IMR-90 (cell line): ENCODE measurements around the gene CARNS1. TPM values are rescaled to one million over a fixed set of nuclear protein-coding genes. Genes with fewer than 3 reads are reported as not detected.

Experiments used
- ATAC-seq: fragments of 200-7000 bp; cut with Tn5 transposase; 2 replicates; pipeline ENCODE4 v1.9.1; 2020; ENCODE audit warnings: low read depth, mild to moderate bottlenecking, moderate library complexity
- BruUV-seq: library from RNA; stranded (reverse); fragments of 400-500 nt; replicated peaks from 2 replicates; lab custom pipeline; 2021; lab: Mats Ljungman, UMichigan
- CTCF ChIA-PET: fragments of 300-600 bp; formaldehyde crosslinking; extraction: SDS; loops from one replicate; lab custom pipeline; 2021; ENCODE audit warnings: antibody characterized with exemption; lab: Yijun Ruan, JAX
- POLR2A ChIA-PET: fragments of 300-600 bp; sonication (Branson Sonifier 250); formaldehyde crosslinking; loops from one replicate; lab custom pipeline; 2022; ENCODE audit warnings: antibody characterized with exemption; ENCODE audit not compliant: unreplicated experiment; lab: Charles Lee
- DNase-seq: peaks from one replicate; pipeline ENCODE4 v3.0.0; 2013
- H2AFZ ChIP-seq: replicated peaks from 2 replicates; pipeline ENCODE3; 2013; ENCODE audit warnings: low read length, mild to moderate bottlenecking; ENCODE audit not compliant: poor library complexity
- H2AK5ac ChIP-seq: 2 replicates; pipeline ENCODE4 v1.6.1; 2013; ENCODE audit warnings: low read depth, low read length, inconsistent platforms
- H2AK9ac ChIP-seq: replicated peaks from 2 replicates; pipeline ENCODE3; 2013; ENCODE audit warnings: mild to moderate bottlenecking, low read depth, low read length, moderate library complexity; ENCODE audit not compliant: poor library complexity
- H2BK120ac ChIP-seq: 2 replicates; pipeline ENCODE4 v1.6.1; 2013; ENCODE audit warnings: low read depth, low read length, inconsistent platforms
- H2BK15ac ChIP-seq: 3 replicates; pipeline ENCODE4 v1.6.1; 2013; ENCODE audit warnings: low read depth, low read length, inconsistent platforms
- H2BK20ac ChIP-seq: 2 replicates; pipeline ENCODE4 v1.6.1; 2013; ENCODE audit warnings: low read depth, mild to moderate bottlenecking, inconsistent platforms, low read length, moderate library complexity
- H2BK5ac ChIP-seq: 2 replicates; pipeline ENCODE4 v1.6.1; 2013; ENCODE audit warnings: mild to moderate bottlenecking, low read depth, low read length, inconsistent platforms; ENCODE audit not compliant: poor library complexity, severe bottlenecking
- H3K14ac ChIP-seq: replicated peaks from 2 replicates; pipeline ENCODE4 v1.6.1; 2013; ENCODE audit warnings: low read depth, low read length, inconsistent platforms
- H3K18ac ChIP-seq: 2 replicates; pipeline ENCODE4 v1.6.1; 2013; ENCODE audit warnings: low read depth, low read length, control low read depth
- H3K23ac ChIP-seq: 2 replicates; pipeline ENCODE4 v1.6.1; 2013; ENCODE audit warnings: low read depth, low read length, inconsistent platforms
- H3K27ac ChIP-seq: 2 replicates; pipeline ENCODE4 v1.5.1; 2013; ENCODE audit warnings: mild to moderate bottlenecking, control low read depth, low read length; ENCODE audit not compliant: insufficient read depth
- H3K27me3 ChIP-seq: 2 replicates; pipeline ENCODE4 v1.6.1; 2013; ENCODE audit warnings: low read length; ENCODE audit not compliant: control insufficient read depth, insufficient read depth
- H3K36me3 ChIP-seq: 2 replicates; pipeline ENCODE4 v1.6.1; 2013; ENCODE audit warnings: low read length, mixed read lengths; ENCODE audit not compliant: control insufficient read depth, insufficient read depth
- H3K4ac ChIP-seq: 2 replicates; pipeline ENCODE4 v1.6.1; 2013; ENCODE audit warnings: low read depth, low read length, inconsistent platforms
- H3K4me1 ChIP-seq: 2 replicates; pipeline ENCODE4 v1.6.1; 2013; ENCODE audit warnings: low read length, mixed read lengths; ENCODE audit not compliant: control insufficient read depth, insufficient read depth
- H3K4me2 ChIP-seq: 2 replicates; pipeline ENCODE4 v1.6.1; 2013; ENCODE audit warnings: low read depth, mild to moderate bottlenecking, control low read depth, low read length, moderate library complexity
- H3K4me3 ChIP-seq: 2 replicates; pipeline ENCODE4 v1.5.1; 2013; ENCODE audit warnings: low read depth, mild to moderate bottlenecking, control low read depth, low read length, moderate library complexity; ENCODE audit not compliant: insufficient read depth
- H3K56ac ChIP-seq: 2 replicates; pipeline ENCODE4 v1.6.1; 2013; ENCODE audit warnings: low read length, inconsistent platforms; ENCODE audit not compliant: insufficient read depth; ENCODE audit errors: extremely low read depth
- H3K79me1 ChIP-seq, 2 experiments: 2 replicates each; pipeline ENCODE4 v1.6.1; 2013; ENCODE audit warnings: low read length in 2 of 2, inconsistent platforms in 1 of 2, low read depth in 1 of 2
- H3K9ac ChIP-seq: 2 replicates; pipeline ENCODE4 v1.6.1; 2013; ENCODE audit warnings: low read depth, low read length, control low read depth
- H3K9me1 ChIP-seq: 2 replicates; pipeline ENCODE4 v1.6.1; 2013; ENCODE audit warnings: low read length, inconsistent platforms; ENCODE audit not compliant: insufficient read depth
- H3K9me3 ChIP-seq: 2 replicates; pipeline ENCODE4 v1.6.1; 2013; ENCODE audit warnings: low read length; ENCODE audit not compliant: control insufficient read depth, insufficient read depth
- H4K20me1 ChIP-seq: 2 replicates; pipeline ENCODE4 v1.6.1; 2013; ENCODE audit warnings: low read length, inconsistent platforms; ENCODE audit not compliant: insufficient read depth
- H4K5ac ChIP-seq: 2 replicates; pipeline ENCODE4 v1.6.1; 2013; ENCODE audit warnings: mild to moderate bottlenecking, low read depth, low read length, control low read depth
- H4K8ac ChIP-seq, 2 experiments: 2 replicates each; pipeline ENCODE4 v1.6.1; 2013; ENCODE audit warnings: low read depth in 2 of 2, low read length in 2 of 2, control low read depth in 1 of 2, inconsistent platforms in 1 of 2
- H4K91ac ChIP-seq: 2 replicates; pipeline ENCODE4 v1.6.1; 2013; ENCODE audit warnings: low read depth, low read length, inconsistent platforms; ENCODE audit not compliant: insufficient read depth
- BHLHE40 ChIP-seq: fragments of 150-350 bp; IDR thresholded peaks from 2 replicates; pipeline ENCODE4 v1.6.1; 2016; ENCODE audit warnings: mild to moderate bottlenecking, low read depth, low read length
- CEBPB ChIP-seq: IDR thresholded peaks from 2 replicates; pipeline ENCODE4 v1.6.1; 2012; ENCODE audit warnings: low read depth, low read length, improper control_type of control experiment
- CHD1 ChIP-seq: IDR thresholded peaks from 2 replicates; pipeline ENCODE4 v1.6.1; 2012; ENCODE audit warnings: low read depth, low read length, improper control_type of control experiment
- CTCF ChIP-seq: conservative IDR thresholded peaks from 2 replicates; pipeline ENCODE4 v1.5.1; 2012; ENCODE audit warnings: mild to moderate bottlenecking, low read depth, low read length, improper control_type of control experiment
- ELK1 ChIP-seq: fragments of 150-350 bp; IDR thresholded peaks from 2 replicates; pipeline ENCODE4 v1.6.1; 2016; ENCODE audit warnings: low read depth, mild to moderate bottlenecking, low read length, moderate library complexity, borderline replicate concordance
- FOS ChIP-seq: fragments of 150-350 bp; IDR thresholded peaks from 2 replicates; pipeline ENCODE4 v1.6.1; 2016; ENCODE audit warnings: low read depth, low read length
- MAFK ChIP-seq: IDR thresholded peaks from 2 replicates; pipeline ENCODE4 v1.6.1; 2012; ENCODE audit warnings: low read depth, low read length, improper control_type of control experiment
- MAZ ChIP-seq: IDR thresholded peaks from 2 replicates; pipeline ENCODE4 v1.6.1; 2012; ENCODE audit warnings: low read depth, mild to moderate bottlenecking, low read length, improper control_type of control experiment, moderate library complexity, borderline replicate concordance
- MXI1 ChIP-seq: IDR thresholded peaks from 2 replicates; pipeline ENCODE4 v1.6.1; 2012; ENCODE audit warnings: low read depth, mild to moderate bottlenecking, low read length, moderate library complexity, borderline replicate concordance
- NFE2L2 ChIP-seq: fragments of 150-350 bp; IDR thresholded peaks from 2 replicates; pipeline ENCODE4 v1.6.1; 2016; ENCODE audit warnings: low read depth, mild to moderate bottlenecking, low read length
- POLR2A ChIP-seq: IDR thresholded peaks from 2 replicates; pipeline ENCODE4 v1.6.1; 2012; ENCODE audit warnings: mild to moderate bottlenecking, low read depth, low read length
- RAD21 ChIP-seq: IDR thresholded peaks from 2 replicates; pipeline ENCODE4 v1.6.1; 2012; ENCODE audit warnings: low read length, improper control_type of control experiment
- RCOR1 ChIP-seq: IDR thresholded peaks from 2 replicates; pipeline ENCODE4 v1.6.1; 2012; ENCODE audit warnings: mild to moderate bottlenecking, low read length, improper control_type of control experiment; ENCODE audit not compliant: insufficient replicate concordance
- RFX5 ChIP-seq: IDR thresholded peaks from 2 replicates; pipeline ENCODE4 v1.8.0; 2012; ENCODE audit warnings: low read depth, mild to moderate bottlenecking, low read length, moderate library complexity
- SMC3 ChIP-seq: fragments of 150-350 bp; IDR thresholded peaks from 2 replicates; pipeline ENCODE4 v1.6.1; 2016; ENCODE audit warnings: low read depth, mild to moderate bottlenecking, antibody characterized with exemption, low read length, moderate library complexity
- USF2 ChIP-seq: fragments of 150-350 bp; IDR thresholded peaks from 2 replicates; pipeline ENCODE4 v1.6.1; 2017; ENCODE audit warnings: mild to moderate bottlenecking, antibody characterized with exemption, low read length, low read depth
- WGBS, 2 experiments: methylation state at CpG; one replicate each; pipeline versions ENCODE4 v1.1.5 to v1.1.7; 2013; ENCODE audit warnings: missing lambda C conversion rate in 2 of 2; ENCODE audit not compliant: insufficient read length in 1 of 2; ENCODE audit errors: extremely low coverage in 2 of 2; 5-methylcytosine and 5-hydroxymethylcytosine counted together
- dilution Hi-C: fragments of 300-500 bp; cut with HindIII; formaldehyde crosslinking; loops from one replicate; pipeline ENCODE4 v1.14.3; 2018; ENCODE audit warnings: low sequenced_read_pairs; ENCODE audit not compliant: unreplicated experiment
- in situ Hi-C: fragments of 300-500 bp; cut with MboI; formaldehyde crosslinking; loops from 3 replicates; pipeline ENCODE4 v1.14.3; 2019; ENCODE audit warnings: low sequenced_read_pairs, inconsistent platforms, mixed read lengths
- intact Hi-C: fragments of 100-400 bp; cut with micrococcal nuclease; formaldehyde crosslinking; loops from 2 replicates; pipeline ENCODE4 v1.10.0; 2022
- polyA plus RNA-seq, 3 experiments: library from polyadenylated mRNA; depleted of rRNA; stranded (reverse); fragments of >200 nt; gene quantifications; 2 replicates each; pipeline ENCODE4 v1.2.3, GENCODE V29; 2012; ENCODE audit warnings: low replicate concordance in 1 of 3
- total RNA-seq: library from RNA; depleted of rRNA; stranded (reverse); fragments of >200 nt; gene quantifications from 2 replicates; pipeline ENCODE4 v1.2.3, GENCODE V29; 2012

The CARNS1 gene
- total and polyA plus RNA-seq, 2 of the 4 experiments (the other 2 are of a cell fraction), result under 0.01 to 0.32 TPM

- intact Hi-C loops (no loop called here), dilution Hi-C loops (no loop called here), in situ Hi-C loops (no loop called here)
- peaks cover 53% of the 10 kb centered on the region for H3K4me1 ChIP-seq
- H3K9me3 ChIP-seq, result no peaks in the 10 kb centered on the region
- BruUV-seq, result no TSS peak
- peak overlapping the region; percentile 76 for H2BK120ac ChIP-seq
- H3K9ac ChIP-seq, result no peak overlapping the region
- H2BK20ac ChIP-seq, result peak overlapping the region; percentile 29; the same call in 1 of the 2 replicates
- H3K4me2 ChIP-seq, result no peak overlapping the region; the same call in 1 of the 2 replicates
- ATAC-seq, result no peak
- peak overlapping the region; percentile 54; the same call in 1 of the 2 replicates for H3K14ac ChIP-seq
- no peak for TF ChIP-seq MXI1
- TF ChIP-seq RCOR1, result no peak
- TF ChIP-seq CEBPB, result no peak
- TF ChIP-seq POLR2A, result no peak
- no peak for TF ChIP-seq NFE2L2
- no peak for TF ChIP-seq RAD21
- no peak for TF ChIP-seq SMC3
- TF ChIP-seq USF2, result no peak
- TF ChIP-seq ELK1, result no peak
- no peak for TF ChIP-seq BHLHE40
- no peak for TF ChIP-seq FOS
- TF ChIP-seq RFX5, result no peak
- TF ChIP-seq MAFK, result no peak
- TF ChIP-seq MAZ, result no peak
- TF ChIP-seq CTCF, result no peak
- TF ChIP-seq CHD1, result no peak
- H3K36me3 ChIP-seq, result peaks cover 26% of the 10 kb centered on the region
- peaks cover 5 to 82% of the 10 kb centered on the region in 2 experiments; a peak in 3 of 4 replicates for H3K79me1 ChIP-seq
- H3K4ac ChIP-seq, result peak overlapping the region; percentile 79
- no peaks in the 10 kb centered on the region for H3K27me3 ChIP-seq
- H2AK5ac ChIP-seq, result peak overlapping the region; percentile 57
- H3K18ac ChIP-seq, result peak overlapping the region; percentile 11; the same call in 1 of the 2 replicates
- H2BK5ac ChIP-seq, result peak overlapping the region; percentile 45
- ChIA-PET POLR2A (no interaction called here), CTCF (no interaction called here)
- peaks cover 67% of the 10 kb centered on the region for H4K20me1 ChIP-seq
- H3K9me1 ChIP-seq, result peaks cover 48% of the 10 kb centered on the region
- H3K23ac ChIP-seq, result peak overlapping the region; percentile 79
- peak overlapping the region; percentile 4 for H2AFZ ChIP-seq
- no peak overlapping the region for H3K56ac ChIP-seq
- H3K27ac ChIP-seq, result peak overlapping the region; percentile 64
- H4K5ac ChIP-seq, result peak overlapping the region; percentile 1; the same call in 1 of the 2 replicates
- 43% methylated on average over 5 of the region's 7 CpGs; no CpG with 5 or more reads in 1 of the 2 experiments for WGBS, 2 experiments
- H4K8ac ChIP-seq, result peak overlapping the region in 1 of 2 experiments; percentile 2; a peak in 1 of 4 replicates
- no peak for DNase-seq
- peak overlapping the region; percentile 70; the same call in 1 of the 2 replicates for H4K91ac ChIP-seq
- H2BK15ac ChIP-seq, result peak overlapping the region; percentile 48; the same call in 2 of the 3 replicates
- H2AK9ac ChIP-seq, result peak overlapping the region; percentile 74
- no peak overlapping the region for H3K4me3 ChIP-seq
Observed at GRCh38 chr11:67367761-67368227, 47.7 kb upstream of the CARNS1 start.
